ENCODE data around the gene NXN.
A peak's percentile ranks its signal among the peaks of the same experiment; 100 is the strongest.
"Not testable (repeated sequence)": the region's sequence is repeated elsewhere in the genome, so short reads cannot be mapped to it uniquely, and the experiment has no call there.

NXN gene

GRCh38 chr17:751269-752001 lies 228.1 kb downstream of the NXN start:
- no peaks in the 10 kb centered on the region for H3K27me3 Mint-ChIP-seq
- H3K9me3 Mint-ChIP-seq: peaks cover 5% of the 10 kb centered on the region
- DNase-seq: peak; percentile 74
- peak overlapping the region; percentile 92 for H3K27ac Mint-ChIP-seq
- H3K36me3 Mint-ChIP-seq: peaks cover 30% of the 10 kb centered on the region
- peak overlapping the region; percentile 95 for H3K4me3 Mint-ChIP-seq
- H3K4me1 Mint-ChIP-seq: peaks cover 33% of the 10 kb centered on the region
- CTCF ChIA-PET: interaction anchor here (1.2 to 1.3 kb wide), 2 partner anchors 10 to 11 kb away, joined by 4 read pairs; no protein-coding TSS in a partner anchor

GRCh38 chr17:750431-751037 lies 229.0 kb downstream of the NXN start:
- no peaks in the 10 kb centered on the region for H3K27me3 Mint-ChIP-seq
- no peak for DNase-seq
- H3K9me3 Mint-ChIP-seq: peaks cover 5% of the 10 kb centered on the region
- no peak overlapping the region for H3K27ac Mint-ChIP-seq
- peak overlapping the region; percentile 95 for H3K4me3 Mint-ChIP-seq
- peaks cover 33% of the 10 kb centered on the region for H3K4me1 Mint-ChIP-seq
- peaks cover 29% of the 10 kb centered on the region for H3K36me3 Mint-ChIP-seq
- CTCF ChIA-PET: interaction anchor here (1.0 to 1.3 kb wide), 3 partner anchors 11 to 230 kb away, joined by 3 to 4 read pairs (median 4); no protein-coding TSS in a partner anchor

GRCh38 chr17:749359-749758 lies 230.2 kb downstream of the NXN start:
- H3K4me3 Mint-ChIP-seq: peak overlapping the region; percentile 28
- CTCF ChIA-PET: interaction anchor here (0.7 kb wide), 1 partner anchor 250 kb away, joined by 3 read pairs; no protein-coding TSS in a partner anchor
- not testable (repeated sequence) for H3K9me3 Mint-ChIP-seq

More at GRCh38 chr17:749359-749758, 230.2 kb downstream of the NXN start:
- H3K36me3 Mint-ChIP-seq: peaks cover 31% of the 10 kb centered on the region
- peaks cover 33% of the 10 kb centered on the region for H3K4me1 Mint-ChIP-seq
- not testable (repeated sequence) for H3K27me3 Mint-ChIP-seq, DNase-seq, H3K27ac Mint-ChIP-seq

Data from activated naive CD4-positive, alpha-beta T cell treated with anti-CD3 and anti-CD28 coated beads, Interleukin-2, amount 10 ng/mL, durations not matched to agents 7 days and 5 days (primary cell).